Measurements from ENCODE around the gene STARD13. TPM values are rescaled to one million over a fixed set of nuclear protein-coding genes. Genes with fewer than 3 reads are reported as not detected.

Gene STARD13
- total RNA-seq, 6 donors from 2014 or later = 43.6 to 76.5 (median 63.7) TPM

DNA sequence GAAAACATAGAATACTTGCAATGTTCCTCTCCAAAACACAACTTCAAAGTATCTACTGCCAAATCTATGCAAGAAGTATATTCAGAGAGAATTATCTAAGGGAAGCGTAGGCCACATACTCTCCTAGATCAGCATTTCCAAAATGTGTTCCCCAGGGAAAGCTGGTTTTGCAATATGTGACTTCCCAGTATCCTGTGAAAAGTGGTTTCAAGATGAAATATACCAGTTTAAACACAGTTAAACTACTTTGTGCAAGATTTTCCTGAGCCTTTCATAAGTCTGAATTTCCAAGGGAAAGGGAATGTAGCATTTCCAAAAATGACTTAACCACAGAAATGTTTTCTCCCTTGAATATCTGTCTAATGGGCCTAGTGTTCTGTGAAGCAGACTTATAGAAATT lies 7.6 kb downstream of the STARD13 start:
- TF ChIP-seq POLR2A (IDR thresholded peaks at IDR 0.05) (no peak), POLR2AphosphoS5 (IDR thresholded peaks at IDR 0.05) (no peak), EP300 (IDR thresholded peaks at IDR 0.05) (no peak)
- TF ChIP-seq, protein P1, sequence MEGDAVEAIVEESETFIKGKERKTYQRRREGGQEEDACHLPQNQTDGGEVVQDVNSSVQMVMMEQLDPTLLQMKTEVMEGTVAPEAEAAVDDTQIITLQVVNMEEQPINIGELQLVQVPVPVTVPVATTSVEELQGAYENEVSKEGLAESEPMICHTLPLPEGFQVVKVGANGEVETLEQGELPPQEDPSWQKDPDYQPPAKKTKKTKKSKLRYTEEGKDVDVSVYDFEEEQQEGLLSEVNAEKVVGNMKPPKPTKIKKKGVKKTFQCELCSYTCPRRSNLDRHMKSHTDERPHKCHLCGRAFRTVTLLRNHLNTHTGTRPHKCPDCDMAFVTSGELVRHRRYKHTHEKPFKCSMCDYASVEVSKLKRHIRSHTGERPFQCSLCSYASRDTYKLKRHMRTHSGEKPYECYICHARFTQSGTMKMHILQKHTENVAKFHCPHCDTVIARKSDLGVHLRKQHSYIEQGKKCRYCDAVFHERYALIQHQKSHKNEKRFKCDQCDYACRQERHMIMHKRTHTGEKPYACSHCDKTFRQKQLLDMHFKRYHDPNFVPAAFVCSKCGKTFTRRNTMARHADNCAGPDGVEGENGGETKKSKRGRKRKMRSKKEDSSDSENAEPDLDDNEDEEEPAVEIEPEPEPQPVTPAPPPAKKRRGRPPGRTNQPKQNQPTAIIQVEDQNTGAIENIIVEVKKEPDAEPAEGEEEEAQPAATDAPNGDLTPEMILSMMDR (IDR thresholded peaks at IDR 0.05) = no peak
- no peak for DNase-seq
- Histone ChIP-seq H3K27me3 (no peaks in the 10 kb centered on the region), H3K4me1 (peaks cover 53 to 85% (median 68%) of the 10 kb centered on the region in 4 donors), H3K27ac (peak overlapping the region; percentile 2 to 88 (median 32)), H3K4me3 (no peak overlapping the region), H3K9me3 (no peaks in the 10 kb centered on the region), H3K36me3 (peaks cover 0 to 4% (median 0%) of the 10 kb centered on the region in 4 donors)
- ATAC-seq (ENCODE audit: low FRiP score in 2 of 2) = peak in 1 of 2 donors; percentile 64
- 84 to 93% methylated on average over 1 of the region's 1 CpG for WGBS, 2 donors

DNA sequence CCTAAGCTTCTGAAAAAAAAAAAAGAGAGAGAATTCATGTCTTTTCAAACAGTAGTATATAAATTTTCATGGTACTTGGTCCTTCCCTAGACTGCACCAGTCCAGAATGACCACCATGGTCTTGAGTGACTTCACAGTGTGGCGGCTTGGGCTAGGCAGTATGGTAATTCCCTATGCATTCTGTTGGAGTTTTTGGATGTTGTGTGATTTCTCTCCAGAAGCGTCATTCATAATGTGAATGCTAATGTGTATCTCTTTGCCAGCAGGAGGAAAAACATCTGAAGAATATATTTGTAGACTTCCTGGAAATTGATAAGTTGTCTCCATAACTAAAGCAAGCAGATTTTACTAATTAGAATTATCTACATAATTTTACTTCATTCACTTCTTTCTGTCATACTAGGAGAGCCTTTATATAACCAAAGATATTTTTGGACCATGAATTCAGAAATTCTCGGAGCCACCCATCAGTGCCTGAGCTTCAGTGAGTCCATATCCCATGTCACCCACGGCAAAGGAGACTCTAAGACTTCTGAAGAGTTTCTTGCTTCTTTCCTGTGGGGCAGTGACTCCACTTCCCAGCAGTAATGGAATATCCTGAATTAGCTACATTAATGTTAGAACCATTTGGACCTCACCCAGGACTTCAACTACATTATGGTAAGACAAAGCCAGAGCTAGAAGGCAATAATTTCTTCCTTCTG lies 8.4 kb downstream of the STARD13 start:
- peak overlapping the region in 3 of 4 donors; percentile 28 to 45 (median 37) for H3K27ac ChIP-seq
- 83 to 95% methylated on average over 4 of the region's 4 CpGs for WGBS, 2 donors
- TF ChIP-seq EP300 (IDR thresholded peaks at IDR 0.05) = no peak
- no peak for TF ChIP-seq POLR2A (IDR thresholded peaks at IDR 0.05)
- TF ChIP-seq POLR2AphosphoS5 (IDR thresholded peaks at IDR 0.05) = no peak
- TF ChIP-seq, protein P1 (IDR thresholded peaks at IDR 0.05) = no peak
- H3K9me3 ChIP-seq = no peaks in the 10 kb centered on the region
- DNase-seq (no peak), ATAC-seq (ENCODE audit: low FRiP score in 2 of 2) (no peak)
- H3K4me1 ChIP-seq = peaks cover 60 to 84% (median 76%) of the 10 kb centered on the region in 4 donors
- peaks cover 0 to 4% (median 0%) of the 10 kb centered on the region in 4 donors for H3K36me3 ChIP-seq
- no peaks in the 10 kb centered on the region for H3K27me3 ChIP-seq
- no peak overlapping the region for H3K4me3 ChIP-seq

DNA sequence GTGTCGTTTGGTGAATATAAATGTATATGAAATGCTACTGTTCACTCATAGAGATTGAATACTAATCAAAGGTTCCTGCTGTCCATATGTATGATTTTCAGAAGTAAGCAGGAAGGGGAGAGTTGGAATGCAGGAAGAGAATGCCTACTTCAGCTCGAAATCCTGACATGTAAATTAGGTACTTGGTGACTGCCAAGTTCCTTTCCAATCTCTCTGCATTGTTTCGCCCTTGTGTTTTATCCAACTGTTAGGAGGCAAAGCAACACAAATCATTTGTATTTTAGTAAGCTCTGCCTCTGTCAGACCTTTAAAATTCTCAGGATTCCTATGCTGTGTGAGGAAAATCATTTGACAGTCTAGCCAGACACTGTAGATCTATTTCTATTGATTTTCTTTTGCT lies 9.0 kb downstream of the STARD13 start:
- Histone ChIP-seq H3K4me3 (no peak overlapping the region), H3K36me3 (peaks cover 0 to 4% (median 0%) of the 10 kb centered on the region in 4 donors), H3K27ac (peak overlapping the region in 2 of 4 donors; percentile 37 to 45), H3K9me3 (no peaks in the 10 kb centered on the region), H3K4me1 (peaks cover 66 to 84% (median 79%) of the 10 kb centered on the region in 4 donors), H3K27me3 (no peaks in the 10 kb centered on the region)
- no peak for ATAC-seq (ENCODE audit: low FRiP score in 2 of 2)
- TF ChIP-seq POLR2A (IDR thresholded peaks at IDR 0.05) (no peak), EP300 (IDR thresholded peaks at IDR 0.05) (no peak), POLR2AphosphoS5 (IDR thresholded peaks at IDR 0.05) (no peak)
- 43 to 44% methylated on average over 3 of the region's 3 CpGs for whole genome bisulfite sequencing, 2 donors
- DNase-seq = no peak

DNA sequence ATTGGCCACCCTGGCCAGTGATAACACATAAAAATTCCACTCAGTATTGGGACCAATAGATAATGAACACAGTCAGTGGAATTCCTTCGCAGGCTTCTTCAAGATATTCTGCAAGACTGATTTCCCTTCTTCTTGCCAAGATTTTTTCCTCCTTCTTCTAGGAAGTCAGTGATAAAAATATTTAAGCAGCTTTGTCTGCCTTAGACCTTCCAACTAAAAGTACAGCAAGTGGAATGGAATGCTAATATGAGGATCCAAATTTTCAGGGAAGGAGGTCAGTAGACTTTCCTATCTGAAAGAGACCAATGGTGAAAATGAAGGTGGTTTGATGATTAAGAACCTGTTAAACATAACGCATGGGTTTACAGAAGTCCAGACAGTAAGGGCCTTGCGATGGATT lies 9.6 kb downstream of the STARD13 start:
- H3K9me3 ChIP-seq = no peaks in the 10 kb centered on the region
- no peak for DNase-seq
- no peak overlapping the region for H3K4me3 ChIP-seq
- peaks cover 72 to 84% (median 81%) of the 10 kb centered on the region in 4 donors for H3K4me1 ChIP-seq
- H3K36me3 ChIP-seq = peaks cover 0 to 4% (median 0%) of the 10 kb centered on the region in 4 donors
- WGBS, 2 donors = 73 to 78% methylated on average over 3 of the region's 3 CpGs
- no peak for TF ChIP-seq POLR2A (IDR thresholded peaks at IDR 0.05)
- TF ChIP-seq, protein P1 (IDR thresholded peaks at IDR 0.05) = no peak
- no peak for TF ChIP-seq POLR2AphosphoS5 (IDR thresholded peaks at IDR 0.05)
- TF ChIP-seq EP300 (IDR thresholded peaks at IDR 0.05) = no peak
- ATAC-seq (ENCODE audit: low FRiP score in 2 of 2) = peak in 1 of 2 donors; percentile 58
- no peaks in the 10 kb centered on the region for H3K27me3 ChIP-seq
- H3K27ac ChIP-seq = peak overlapping the region in 1 of 4 donors; percentile 3

DNA sequence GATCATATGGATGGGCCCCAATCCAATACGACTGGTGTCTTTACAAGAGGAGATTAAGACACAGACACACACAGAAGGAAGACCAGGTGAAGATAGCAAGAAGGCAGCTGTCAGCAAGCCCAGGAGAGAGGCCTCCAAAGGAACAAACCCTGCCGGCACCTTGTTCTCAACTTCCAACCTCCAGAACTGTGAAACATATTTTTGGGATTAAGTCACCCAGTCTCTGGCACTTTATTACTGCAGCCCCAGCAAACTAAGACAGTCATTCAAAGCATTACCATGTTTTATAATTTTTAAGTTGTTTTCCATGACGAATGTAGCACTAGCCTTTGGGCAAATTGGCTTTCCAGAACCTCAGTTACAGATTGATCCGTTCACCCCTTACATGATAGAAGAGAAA lies 11.3 kb downstream of the STARD13 start:
- TF ChIP-seq EP300 (IDR thresholded peaks at IDR 0.05) (no peak), POLR2A (IDR thresholded peaks at IDR 0.05) (no peak), POLR2AphosphoS5 (IDR thresholded peaks at IDR 0.05) (no peak)
- TF ChIP-seq, protein P1 (IDR thresholded peaks at IDR 0.05) = no peak
- Histone ChIP-seq H3K27me3 (no peaks in the 10 kb centered on the region), H3K36me3 (peaks cover 0 to 6% (median 0%) of the 10 kb centered on the region in 4 donors), H3K4me3 (no peak overlapping the region), H3K4me1 (peaks cover 66 to 89% (median 80%) of the 10 kb centered on the region in 4 donors), H3K9me3 (no peaks in the 10 kb centered on the region), H3K27ac (peak overlapping the region in 2 of 4 donors; percentile 19 to 40)
- DNase-seq = no peak
- no peak for ATAC-seq (ENCODE audit: low FRiP score in 2 of 2)
- 83 to 95% methylated on average over 4 of the region's 4 CpGs for WGBS, 2 donors
